Stomach smooth muscle (tissue), 2 donors: ENCODE data around the gene TBX5.

ENCODE experiments used
- H3K27ac ChIP-seq: one replicate; pipeline ENCODE4 v1.7.0; 2013; ENCODE audit warnings: mild to moderate bottlenecking, low read length, inconsistent platforms
- H3K27me3 ChIP-seq, 2 donors: one replicate each; pipeline ENCODE4 v1.7.0; 2013; ENCODE audit warnings: low read length in 2 of 2; ENCODE audit not compliant: insufficient read depth in 2 of 2, control insufficient read depth in 1 of 2
- H3K36me3 ChIP-seq, 2 donors: one replicate each; pipeline ENCODE4 v1.7.0; 2013; ENCODE audit warnings: low read length in 2 of 2; ENCODE audit not compliant: control insufficient read depth in 2 of 2, insufficient read depth in 2 of 2
- H3K4me1 ChIP-seq: one replicate; pipeline ENCODE4 v1.7.0; 2013; ENCODE audit warnings: low read length; ENCODE audit not compliant: control insufficient read depth, insufficient read depth
- H3K4me3 ChIP-seq, 2 donors: one replicate each; pipeline ENCODE4 v1.7.0; 2013; ENCODE audit warnings: low read length in 2 of 2
- H3K9ac ChIP-seq, 2 donors: one replicate each; pipeline ENCODE4 v1.7.0; 2013; ENCODE audit warnings: low read length in 2 of 2, mild to moderate bottlenecking in 1 of 2
- H3K9me3 ChIP-seq, 2 donors: one replicate each; pipeline ENCODE4 v1.7.0; 2013; ENCODE audit warnings: low read length in 2 of 2; ENCODE audit not compliant: control insufficient read depth in 2 of 2
- donor health status: healthy.
- donor health status: Pancreatic carcinoma.

Gene TBX5

GRCh38 chr12:114411071-114411837 is 5.3 kb upstream of the TBX5 start:
- peaks cover 84 to 93% of the 10 kb centered on the region in 2 donors for H3K27me3 ChIP-seq
- no peaks in the 10 kb centered on the region for H3K9me3 ChIP-seq
- H3K9ac ChIP-seq: no peak overlapping the region
- no peak overlapping the region for H3K4me3 ChIP-seq
- H3K4me1 ChIP-seq: peaks cover 13% of the 10 kb centered on the region
- H3K27ac ChIP-seq: no peak overlapping the region
- H3K36me3 ChIP-seq: no peaks in the 10 kb centered on the region

GRCh38 chr12:114409852-114410600 is 4.1 kb upstream of the TBX5 start:
- H3K9me3 ChIP-seq: no peaks in the 10 kb centered on the region
- peak overlapping the region in 1 of 2 donors; percentile 79 for H3K4me3 ChIP-seq
- peaks cover 20% of the 10 kb centered on the region for H3K4me1 ChIP-seq
- H3K9ac ChIP-seq: no peak overlapping the region
- no peaks in the 10 kb centered on the region for H3K36me3 ChIP-seq
- peaks cover 82 to 94% of the 10 kb centered on the region in 2 donors for H3K27me3 ChIP-seq
- no peak overlapping the region for H3K27ac ChIP-seq

DNA sequence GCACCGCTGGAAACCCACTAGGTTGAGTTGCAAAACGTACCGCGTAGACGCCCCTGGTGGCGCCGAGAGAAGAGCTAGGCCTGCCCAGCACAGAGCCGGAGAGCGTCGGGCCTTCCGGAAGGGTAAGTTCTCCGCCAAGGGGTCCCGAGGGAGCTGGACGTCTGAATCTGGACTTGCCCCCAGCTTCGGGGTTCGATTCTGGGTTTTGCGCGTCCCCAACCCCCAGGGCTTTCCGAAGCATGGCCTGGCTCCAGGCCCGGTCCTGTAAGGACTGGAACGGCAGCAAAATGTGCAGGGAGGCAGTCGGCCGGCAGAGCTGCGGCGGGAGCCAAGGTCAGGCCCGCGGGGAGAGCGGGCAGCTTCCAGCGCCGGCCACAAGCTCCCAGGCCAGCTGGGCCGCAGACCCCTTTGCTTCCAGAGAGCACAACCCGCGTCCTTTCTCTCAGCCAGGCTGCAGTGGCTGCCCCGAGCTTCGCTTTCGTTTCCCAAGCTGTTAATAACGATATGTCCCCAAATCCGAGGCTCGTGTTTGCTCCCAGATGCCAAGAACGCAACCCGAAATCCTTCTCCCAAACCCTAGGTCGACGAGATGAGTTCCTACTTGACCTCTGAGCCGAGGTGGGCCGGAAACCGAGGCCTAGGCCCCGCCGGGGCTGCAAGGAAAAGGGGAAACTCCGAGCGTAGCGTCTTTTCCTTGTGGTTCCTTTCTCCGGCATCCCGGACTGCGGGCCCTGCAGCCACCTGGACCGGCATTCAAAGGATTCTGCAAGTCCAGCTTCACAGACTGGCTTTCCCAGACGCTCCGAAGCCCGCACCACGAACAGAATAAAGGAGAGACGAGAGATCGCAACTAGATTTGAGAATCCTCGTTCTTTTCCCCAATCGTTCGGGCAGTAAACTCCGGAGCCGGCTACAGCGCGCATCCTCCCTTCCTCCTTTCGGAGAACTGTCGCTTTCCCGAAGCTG is 3.2 kb upstream of the TBX5 start:
- Histone ChIP-seq H3K4me3 (peak overlapping the region; percentile 40 to 79), H3K9me3 (no peaks in the 10 kb centered on the region), H3K36me3 (no peaks in the 10 kb centered on the region), H3K4me1 (peaks cover 22% of the 10 kb centered on the region), H3K27me3 (peaks cover 84 to 94% of the 10 kb centered on the region in 2 donors), H3K9ac (peak overlapping the region in 1 of 2 donors; percentile 42), H3K27ac (no peak overlapping the region)

DNA sequence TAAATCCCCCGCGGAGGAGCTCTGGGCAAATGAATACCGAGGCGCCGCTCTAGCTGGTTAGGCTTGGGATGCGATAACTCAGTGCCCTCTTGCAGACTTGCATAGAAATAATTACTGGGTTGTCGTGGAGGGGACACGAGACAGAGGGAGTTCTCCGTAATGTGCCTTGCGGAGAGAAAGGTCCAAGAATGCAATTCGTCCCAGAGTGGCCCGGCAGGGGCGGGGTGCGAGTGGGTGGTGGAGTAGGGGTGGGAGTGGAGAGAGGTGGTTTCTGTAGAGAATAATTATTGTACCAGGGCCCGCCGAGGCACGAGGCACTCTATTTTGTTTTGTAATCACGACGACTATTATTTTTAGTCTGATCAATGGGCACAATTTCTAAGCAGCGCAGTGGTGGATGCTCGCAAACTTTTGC is 2.5 kb upstream of the TBX5 start:
- Histone ChIP-seq H3K9ac (no peak overlapping the region), H3K4me1 (peaks cover 22% of the 10 kb centered on the region), H3K27ac (no peak overlapping the region), H3K36me3 (no peaks in the 10 kb centered on the region), H3K27me3 (peaks cover 89 to 95% of the 10 kb centered on the region in 2 donors), H3K9me3 (no peaks in the 10 kb centered on the region), H3K4me3 (peak overlapping the region; percentile 40 to 79)

- Histone ChIP-seq H3K9me3 (no peaks in the 10 kb centered on the region), H3K27ac (no peak overlapping the region), H3K4me3 (no peak overlapping the region)
These were observed 2.0 kb upstream of the TBX5 start for GRCh38 chr12:114407842-114408411.

GRCh38 chr12:114406984-114407841 is 1.3 kb upstream of the TBX5 start:
- Histone ChIP-seq H3K9me3 (no peaks in the 10 kb centered on the region), H3K36me3 (no peaks in the 10 kb centered on the region), H3K27me3 (peaks cover 83 to 94% of the 10 kb centered on the region in 2 donors), H3K4me1 (peaks cover 22% of the 10 kb centered on the region), H3K9ac (no peak overlapping the region), H3K27ac (no peak overlapping the region), H3K4me3 (no peak overlapping the region)

More at GRCh38 chr12:114407842-114408411, 2.0 kb upstream of the TBX5 start:
- no peak overlapping the region for H3K9ac ChIP-seq
- peaks cover 22% of the 10 kb centered on the region for H3K4me1 ChIP-seq
- H3K36me3 ChIP-seq: no peaks in the 10 kb centered on the region
- peaks cover 88 to 96% of the 10 kb centered on the region in 2 donors for H3K27me3 ChIP-seq

GRCh38 chr12:114406316-114406983 is 506 bp upstream of the TBX5 start:
- no peak overlapping the region for H3K4me3 ChIP-seq
- no peak overlapping the region for H3K27ac ChIP-seq
- H3K27me3 ChIP-seq: peaks cover 81 to 94% of the 10 kb centered on the region in 2 donors
- no peaks in the 10 kb centered on the region for H3K36me3 ChIP-seq
- H3K9me3 ChIP-seq: no peaks in the 10 kb centered on the region
- peaks cover 22% of the 10 kb centered on the region for H3K4me1 ChIP-seq
- H3K9ac ChIP-seq: no peak overlapping the region

DNA sequence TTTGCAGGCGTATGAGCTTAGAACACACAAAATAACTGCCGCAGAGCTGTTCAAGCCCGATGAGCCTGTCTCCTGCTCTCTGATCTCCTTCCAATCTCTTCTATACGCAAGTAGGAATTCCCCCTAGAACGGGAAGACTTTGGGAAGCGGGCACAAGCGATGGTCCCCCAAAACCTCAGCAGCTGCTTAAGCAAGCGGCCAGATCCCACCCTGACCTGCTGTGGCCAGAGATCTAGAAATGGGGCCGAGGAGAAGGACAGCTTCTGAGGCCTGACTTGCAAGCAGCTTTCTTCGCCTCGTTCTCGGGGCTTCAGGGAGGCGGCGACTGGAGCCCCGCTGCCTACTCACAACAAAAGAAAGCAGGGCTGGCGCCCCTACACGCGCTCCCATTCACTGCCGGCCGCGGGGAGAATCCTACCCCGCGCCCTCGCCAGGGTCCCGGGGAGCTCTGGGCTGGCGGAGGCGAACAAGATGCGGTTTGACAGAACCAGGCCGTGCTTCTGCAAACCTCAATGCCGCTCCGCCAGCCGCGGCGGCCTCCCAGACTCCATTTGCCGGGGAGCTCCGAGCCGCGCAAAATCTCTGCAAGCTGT is 922 bp downstream of the TBX5 start:
- H3K27ac ChIP-seq: no peak overlapping the region
- H3K9me3 ChIP-seq: no peaks in the 10 kb centered on the region
- peaks cover 78 to 86% of the 10 kb centered on the region in 2 donors for H3K27me3 ChIP-seq
- peak overlapping the region; percentile 22 to 43 for H3K4me3 ChIP-seq
- peaks cover 23% of the 10 kb centered on the region for H3K4me1 ChIP-seq
- H3K36me3 ChIP-seq: no peaks in the 10 kb centered on the region
- no peak overlapping the region for H3K9ac ChIP-seq
